Gastroesophageal sphincter (tissue), 4 donors: ENCODE measurements around the gene NKAIN2. TPM values are rescaled to one million over a fixed set of nuclear protein-coding genes. Genes with fewer than 3 reads are reported as not detected.

ENCODE experiments used
- ATAC-seq: fragments of 150-250 bp; one replicate; pipeline ENCODE4 v1.9.1; 2016; ENCODE audit warnings: mild to moderate bottlenecking, moderate library complexity
- H3K27ac ChIP-seq, 4 donors: fragments of 200-600 bp; sonication (generic) in 3 of 4; 1 replicate in 3 of 4; 2 replicates in 1 of 4; pipeline ENCODE4 v1.5.1; 2016 to 2019
- H3K27me3 ChIP-seq: fragments of 200-600 bp; sonication (generic); one replicate; pipeline ENCODE4 v1.5.1; 2019
- H3K36me3 ChIP-seq, 2 donors: fragments of 200-600 bp; sonication (generic); one replicate each; pipeline ENCODE4 v1.5.1; 2019; ENCODE audit warnings: control low read depth in 1 of 2
- H3K4me1 ChIP-seq, 3 donors: fragments of 200-600 bp; sonication (generic); 1 replicate in 2 of 3; 2 replicates in 1 of 3; pipeline ENCODE4 v1.5.1; 2016 to 2019; ENCODE audit warnings: control low read depth in 2 of 3
- H3K4me3 ChIP-seq, 2 donors: fragments of 200-600 bp; sonication (generic); one replicate each; pipeline ENCODE4 v1.5.1; 2019; ENCODE audit warnings: mild to moderate bottlenecking in 1 of 2, moderate library complexity in 1 of 2
- H3K9me3 ChIP-seq, 3 donors: fragments of 200-600 bp; sonication (generic); one replicate each; pipeline ENCODE4 v1.5.1; 2017 to 2019; ENCODE audit warnings: control low read depth in 2 of 3
- CTCF ChIP-seq, 4 experiments: fragments of 200-600 bp in 2 of 4; fragments of 450-650 bp in 2 of 4; sonication (generic) in 1 of 4; IDR thresholded peaks; one replicate each; pipeline ENCODE4 v1.5.1; 2017 to 2019; ENCODE audit warnings: antibody characterized with exemption in 4 of 4, mild to moderate bottlenecking in 2 of 4, moderate library complexity in 2 of 4
- EP300 ChIP-seq: sonication (generic); formaldehyde crosslinking; IDR thresholded peaks from one replicate; pipeline ENCODE4 v1.6.1; 2017; ENCODE audit warnings: antibody characterized with exemption, mild to moderate bottlenecking
- POLR2A ChIP-seq, 2 donors: fragments of 450-650 bp; IDR thresholded peaks; one replicate each; pipeline ENCODE4 v1.6.1; 2017; ENCODE audit warnings: antibody characterized with exemption in 2 of 2, mild to moderate bottlenecking in 2 of 2, moderate library complexity in 1 of 2
- POLR2AphosphoS5 ChIP-seq: sonication (generic); formaldehyde crosslinking; IDR thresholded peaks from one replicate; pipeline ENCODE4 v1.6.1; 2017; ENCODE audit warnings: antibody characterized with exemption
- WGBS, 2 donors: methylation state at CpG; one replicate each; pipeline ENCODE4 v1.1.5; 2018; ENCODE audit warnings: low coverage in 1 of 2; 5-methylcytosine and 5-hydroxymethylcytosine counted together
- total RNA-seq, 4 donors: library from RNA; depleted of rRNA; stranded (reverse); fragments of >200 nt; gene quantifications; one replicate each; pipeline ENCODE4 v1.1.0, GENCODE V29; 2016

NKAIN2 gene
- total RNA-seq, 4 donors from 2014 or later: 0.23 to 3.2 TPM; not detected in 2

- 40 to 88% methylated on average over 1 of the region's 1 CpG for WGBS, 2 donors
- no peak for ATAC-seq
- no peaks in the 10 kb centered on the region for H3K27me3 ChIP-seq
- no peaks in the 10 kb centered on the region for H3K36me3 ChIP-seq
- peaks cover 0 to 37% (median 4%) of the 10 kb centered on the region in 3 donors for H3K9me3 ChIP-seq
- TF ChIP-seq POLR2A (IDR thresholded peaks at IDR 0.05): no peak
- no peak for TF ChIP-seq EP300
- no peak for TF ChIP-seq POLR2AphosphoS5
- no peak for TF ChIP-seq CTCF (IDR thresholded peaks at IDR 0.05)
- no peak overlapping the region for H3K27ac ChIP-seq
- no peaks in the 10 kb centered on the region for H3K4me1 ChIP-seq
- no peak overlapping the region for H3K4me3 ChIP-seq
Observed at GRCh38 chr6:124677874-124678273, 874.2 kb downstream of the NKAIN2 start.

GRCh38 chr6:124679387-124679786, 875.7 kb downstream of the NKAIN2 start:
- Histone ChIP-seq H3K4me3 (no peak overlapping the region), H3K36me3 (no peaks in the 10 kb centered on the region), H3K9me3 (peaks cover 0 to 33% (median 4%) of the 10 kb centered on the region in 3 donors), H3K4me1 (no peaks in the 10 kb centered on the region), H3K27ac (no peak overlapping the region), H3K27me3 (no peaks in the 10 kb centered on the region)
- no peak for ATAC-seq
- 29 to 42% methylated on average over 2 of the region's 2 CpGs for WGBS, 2 donors
- TF ChIP-seq POLR2AphosphoS5 (no peak), CTCF (IDR thresholded peaks at IDR 0.05) (no peak), EP300 (no peak), POLR2A (IDR thresholded peaks at IDR 0.05) (no peak)

GRCh38 chr6:124682751-124683150, 879.1 kb downstream of the NKAIN2 start:
- no peak overlapping the region for H3K4me3 ChIP-seq
- TF ChIP-seq CTCF (IDR thresholded peaks at IDR 0.05) (no peak), POLR2A (IDR thresholded peaks at IDR 0.05) (no peak), POLR2AphosphoS5 (no peak), EP300 (no peak)
- H3K4me1 ChIP-seq: no peaks in the 10 kb centered on the region
- peaks cover 0 to 22% (median 4%) of the 10 kb centered on the region in 3 donors for H3K9me3 ChIP-seq
- ATAC-seq: no peak
- H3K27me3 ChIP-seq: no peaks in the 10 kb centered on the region
- no peaks in the 10 kb centered on the region for H3K36me3 ChIP-seq
- WGBS, 2 donors: 69 to 81% methylated on average over 6 of the region's 6 CpGs
- no peak overlapping the region for H3K27ac ChIP-seq

GRCh38 chr6:124683507-124683906, 879.8 kb downstream of the NKAIN2 start:
- H3K27ac ChIP-seq: no peak overlapping the region
- ATAC-seq: no peak
- WGBS, 2 donors: 50% methylated on average over 2 of the region's 4 CpGs; no CpG with 5 or more reads in 1 of the 2 donors
- H3K4me3 ChIP-seq: no peak overlapping the region
- H3K4me1 ChIP-seq: no peaks in the 10 kb centered on the region
- TF ChIP-seq EP300 (no peak), CTCF (IDR thresholded peaks at IDR 0.05) (no peak), POLR2A (IDR thresholded peaks at IDR 0.05) (no peak), POLR2AphosphoS5 (no peak)
- no peaks in the 10 kb centered on the region for H3K27me3 ChIP-seq
- H3K36me3 ChIP-seq: no peaks in the 10 kb centered on the region
- peaks cover 0 to 16% (median 0%) of the 10 kb centered on the region in 3 donors for H3K9me3 ChIP-seq

- Histone ChIP-seq H3K27me3 (no peaks in the 10 kb centered on the region), H3K4me1 (no peaks in the 10 kb centered on the region), H3K36me3 (no peaks in the 10 kb centered on the region), H3K9me3 (peaks cover 0 to 5% (median 0%) of the 10 kb centered on the region in 3 donors), H3K27ac (no peak overlapping the region), H3K4me3 (no peak overlapping the region)
- TF ChIP-seq EP300: no peak
- TF ChIP-seq CTCF (IDR thresholded peaks at IDR 0.05): no peak
- WGBS, 2 donors: 78% methylated on average over 2 of the region's 2 CpGs; no CpG with 5 or more reads in 1 of the 2 donors
- ATAC-seq: no peak
Observed at GRCh38 chr6:124684621-124685020, 881.0 kb downstream of the NKAIN2 start.
